Mucosa of descending colon (tissue), 3 donors: Measurements from ENCODE around the gene SKA2. TPM values are rescaled to one million over a fixed set of nuclear protein-coding genes. Genes with fewer than 3 reads are reported as not detected.

Source experiments
- ATAC-seq: fragments of 200-7000 bp; cut with Tn5 transposase; one replicate; pipeline ENCODE4 v1.9.1; 2020; ENCODE audit warnings: mild to moderate bottlenecking, moderate library complexity
- DNase-seq, 3 donors: peaks; one replicate each; pipeline ENCODE4 v3.0.0-alpha.2; 2020
- H3K36me3 ChIP-seq: fragments of 200-600 bp; one replicate; pipeline ENCODE4 v1.8.0; 2021; ENCODE audit warnings: low read depth, mild to moderate bottlenecking
- H3K4me1 ChIP-seq: fragments of 200-600 bp; one replicate; pipeline ENCODE4 v1.8.0; 2021; ENCODE audit warnings: low read depth, mild to moderate bottlenecking
- H3K4me3 ChIP-seq: fragments of 200-600 bp; one replicate; pipeline ENCODE4 v1.8.0; 2021; ENCODE audit warnings: mild to moderate bottlenecking
- H3K9me3 ChIP-seq: fragments of 200-600 bp; one replicate; pipeline ENCODE4 v1.8.0; 2021; ENCODE audit warnings: mild to moderate bottlenecking
- CTCF ChIP-seq: fragments of 200-600 bp; IDR thresholded peaks from one replicate; pipeline ENCODE4 v1.8.0; 2022; ENCODE audit warnings: antibody characterized with exemption, mild to moderate bottlenecking
- intact Hi-C, 2 donors: fragments of 100-400 bp; cut with DNase I in 1 of 2; cut with micrococcal nuclease in 1 of 2; formaldehyde crosslinking; loops; one replicate each; pipeline versions ENCODE4 v1.11.0 to v1.11.1; 2022; cut with DNase I, micrococcal nuclease
- total RNA-seq, 3 donors: library from RNA; stranded (reverse); fragmentation: NEBNext Ultra II Directional in 2 of 3; extraction: Animal tissue kit (Norgen Biotek cat#: 25700) in 2 of 3; gene quantifications; one replicate each; pipeline versions ENCODE4 v1.2.1 to v1.2.4, GENCODE V29; 2021 to 2023
- donor health status: DM: no; HTN: no; CAD: no; lungs with moderate emphysema.
- donor health status: DM: no; HTN: no; CAD: no.
- donor health status: DM: no; HTN: yes; CAD: no.

Gene SKA2
- total RNA-seq, 3 donors from 2014 or later, result 15.7 to 30.0 (median 27.0) TPM

- ATAC-seq (no peak), DNase-seq (no peak)
- intact Hi-C loops, result no loop called here
- H3K4me3 ChIP-seq, result no peak overlapping the region
- H3K4me1 ChIP-seq, result peaks cover 7% of the 10 kb centered on the region
- peaks cover 6% of the 10 kb centered on the region for H3K36me3 ChIP-seq
- no peak for TF ChIP-seq CTCF
- H3K9me3 ChIP-seq, result no peaks in the 10 kb centered on the region
Observed at GRCh38 chr17:59151006-59151405, 4.0 kb downstream of the SKA2 start.

DNA sequence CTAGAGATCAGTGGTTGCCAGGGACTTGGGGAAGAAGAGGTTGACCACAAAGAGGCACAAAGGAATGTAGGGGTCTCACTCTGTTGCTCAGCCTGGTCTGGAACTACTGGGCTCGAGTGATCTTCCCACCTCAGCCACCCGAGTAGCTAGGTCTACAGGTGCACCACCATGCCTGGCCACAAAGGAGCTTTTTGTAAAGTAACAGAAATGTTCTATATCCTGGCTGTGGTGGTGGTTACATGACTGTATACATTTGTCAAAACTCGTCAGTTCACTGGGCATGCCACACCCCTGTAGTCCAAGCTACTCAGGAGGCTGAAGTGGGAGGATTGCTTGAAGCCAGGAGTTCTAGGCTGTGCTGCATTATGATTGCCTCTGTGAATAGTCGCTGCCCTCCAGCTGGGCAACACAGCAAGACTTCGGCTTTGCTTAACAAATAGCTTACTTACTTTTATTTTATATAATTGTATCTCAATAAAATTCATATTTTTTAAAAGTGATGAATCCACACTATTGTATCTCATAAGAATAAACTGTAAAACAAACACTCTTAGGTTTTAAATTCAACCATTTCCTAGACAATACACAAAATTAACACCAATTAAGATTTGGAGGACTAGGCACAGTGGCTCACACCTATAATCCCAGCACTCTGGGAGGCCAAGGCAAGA lies 5.0 kb downstream of the SKA2 start:
- ATAC-seq (no peak), DNase-seq (no peak)
- no peaks in the 10 kb centered on the region for H3K36me3 ChIP-seq
- intact Hi-C loops, result no loop called here
- H3K4me3 ChIP-seq, result no peak overlapping the region
- no peaks in the 10 kb centered on the region for H3K4me1 ChIP-seq
- TF ChIP-seq CTCF, result no peak
- H3K9me3 ChIP-seq, result no peaks in the 10 kb centered on the region

DNA sequence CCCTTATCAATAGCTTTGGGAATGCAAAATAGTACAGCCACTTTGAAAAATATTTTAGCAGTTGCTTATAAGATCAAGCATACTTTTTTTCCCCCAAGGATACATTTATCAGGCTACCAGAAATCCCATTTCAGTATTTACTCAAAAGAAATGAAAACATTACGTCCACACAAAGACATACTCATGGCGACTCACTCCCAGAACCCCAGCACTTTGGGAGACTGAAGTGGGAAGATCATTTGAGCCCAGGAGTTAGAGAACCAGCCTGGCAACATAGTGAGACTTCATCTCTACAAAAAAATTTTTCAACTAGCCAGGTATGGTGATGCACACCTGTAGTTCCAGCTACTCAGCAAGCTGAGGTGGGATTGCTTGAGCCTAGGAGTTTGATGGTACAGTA lies 5.9 kb downstream of the SKA2 start:
- no peak for ATAC-seq
- TF ChIP-seq CTCF, result no peak

GRCh38 chr17:59145571-59146096 lies 9.4 kb downstream of the SKA2 start:
- no peak for TF ChIP-seq CTCF
- DNase-seq, result no peak

More for the DNA sequence above, 5.9 kb downstream of the SKA2 start:
- no peaks in the 10 kb centered on the region for H3K4me1 ChIP-seq
- DNase-seq, result no peak
- intact Hi-C loops, result no loop called here
- H3K9me3 ChIP-seq, result no peaks in the 10 kb centered on the region
- no peak overlapping the region for H3K4me3 ChIP-seq
- H3K36me3 ChIP-seq, result no peaks in the 10 kb centered on the region

GRCh38 chr17:59141860-59142259 lies 13.1 kb downstream of the SKA2 start:
- Histone ChIP-seq H3K4me3 (no peak overlapping the region), H3K36me3 (no peaks in the 10 kb centered on the region), H3K9me3 (no peaks in the 10 kb centered on the region), H3K4me1 (no peaks in the 10 kb centered on the region)
- ATAC-seq, result no peak
- TF ChIP-seq CTCF, result no peak
- no peak for DNase-seq
- intact Hi-C loops, result no loop called here

More at GRCh38 chr17:59145571-59146096, 9.4 kb downstream of the SKA2 start:
- Histone ChIP-seq H3K4me1 (no peaks in the 10 kb centered on the region), H3K9me3 (no peaks in the 10 kb centered on the region), H3K36me3 (no peaks in the 10 kb centered on the region), H3K4me3 (no peak overlapping the region)
- intact Hi-C loops, result no loop called here
- ATAC-seq, result no peak
